Hepatocyte (in vitro differentiated cells): ENCODE results near the gene AGBL4.

ENCODE experiments used
- CTCF ChIP-seq: fragments of 200-600 bp; sonication (generic); IDR thresholded peaks from 2 replicates; pipeline ENCODE4 v1.5.1; 2016; ENCODE audit warnings: antibody characterized with exemption, mild to moderate bottlenecking; ENCODE audit not compliant: poor library complexity
- EZH2 ChIP-seq: fragments of 200-600 bp; sonication (generic); IDR thresholded peaks from 2 replicates; pipeline ENCODE4 v1.6.1; 2016; ENCODE audit warnings: antibody characterized with exemption, mild to moderate bottlenecking, borderline replicate concordance
- EZH2phosphoT487 ChIP-seq: fragments of 200-600 bp; sonication (generic); IDR thresholded peaks from one replicate; pipeline ENCODE4 v1.6.1; 2018; ENCODE audit warnings: antibody characterized with exemption, mild to moderate bottlenecking, low read depth, moderate library complexity; ENCODE audit not compliant: unreplicated experiment, severe bottlenecking

DNA sequence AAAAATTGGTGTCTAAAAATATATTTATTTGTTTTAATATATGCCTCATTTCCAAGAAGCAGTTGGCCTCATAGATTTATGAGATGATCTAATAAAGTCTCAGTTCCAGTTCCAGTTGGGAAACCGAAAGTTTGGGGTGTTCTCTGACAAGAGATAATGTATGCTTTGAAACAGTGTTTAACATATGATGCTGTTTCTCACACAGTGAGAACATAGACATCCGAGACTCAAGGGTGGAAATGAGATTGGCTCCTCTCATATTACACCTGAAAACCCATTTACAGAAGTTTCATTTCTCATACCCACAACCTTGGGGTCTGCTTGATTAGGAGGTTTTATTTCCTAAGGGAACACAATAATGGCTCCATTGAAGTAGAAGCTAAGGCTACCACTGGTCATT is 1046.5 kb downstream of the AGBL4 start:
- TF ChIP-seq CTCF: no peak
- TF ChIP-seq EZH2: no peak
- no peak for TF ChIP-seq EZH2phosphoT487
